NCI-H1092 (cell line): ENCODE data around the gene FAM53B.
"Not testable (repeated sequence)": the region's sequence is repeated elsewhere in the genome, so short reads cannot be mapped to it uniquely, and the experiment has no call there.

Experiments used
- DNase-seq: peaks from one replicate; lab custom pipeline; 2025; lab: John Stamatoyannopoulos, UW

Gene FAM53B

DNA sequence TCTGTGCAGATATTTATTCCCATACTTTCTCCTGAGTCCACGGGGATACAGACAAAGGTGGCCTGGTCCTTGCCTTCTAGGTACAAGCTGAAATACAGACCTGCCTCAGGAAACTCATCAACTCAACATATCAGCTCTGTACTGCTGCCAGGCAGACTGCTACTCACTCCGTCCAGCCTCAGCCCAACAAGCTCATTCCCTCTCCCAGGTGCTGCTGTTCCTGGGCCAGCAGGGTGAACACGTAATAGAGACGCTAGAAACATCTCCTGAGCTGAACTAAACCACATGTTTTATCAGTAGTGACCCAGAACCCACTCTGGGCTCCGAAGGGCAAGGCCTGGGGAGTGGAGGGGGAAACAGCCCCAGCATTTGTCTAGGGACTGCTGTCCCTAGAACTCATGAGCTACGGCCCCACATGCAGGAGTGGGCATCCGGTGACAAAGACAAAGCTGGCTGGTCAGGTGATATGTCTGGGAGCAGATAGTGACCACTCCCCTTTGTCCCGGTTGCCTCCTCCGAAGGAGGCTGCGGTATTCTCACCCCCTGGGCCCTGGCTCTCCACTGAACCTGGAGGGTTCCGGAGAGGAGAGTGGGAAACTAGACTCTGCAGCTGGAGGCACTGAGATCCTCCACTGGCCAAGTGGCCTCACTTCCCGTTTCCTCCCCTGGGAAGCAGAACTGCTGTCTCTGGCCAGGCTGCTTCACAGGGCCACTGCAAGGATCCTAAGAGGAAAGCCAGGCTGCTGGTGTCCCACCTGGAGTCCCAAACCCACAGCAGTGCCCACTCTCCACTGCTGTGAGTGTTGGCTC lies 116.1 kb downstream of the FAM53B start:
- no peak for DNase-seq

DNA sequence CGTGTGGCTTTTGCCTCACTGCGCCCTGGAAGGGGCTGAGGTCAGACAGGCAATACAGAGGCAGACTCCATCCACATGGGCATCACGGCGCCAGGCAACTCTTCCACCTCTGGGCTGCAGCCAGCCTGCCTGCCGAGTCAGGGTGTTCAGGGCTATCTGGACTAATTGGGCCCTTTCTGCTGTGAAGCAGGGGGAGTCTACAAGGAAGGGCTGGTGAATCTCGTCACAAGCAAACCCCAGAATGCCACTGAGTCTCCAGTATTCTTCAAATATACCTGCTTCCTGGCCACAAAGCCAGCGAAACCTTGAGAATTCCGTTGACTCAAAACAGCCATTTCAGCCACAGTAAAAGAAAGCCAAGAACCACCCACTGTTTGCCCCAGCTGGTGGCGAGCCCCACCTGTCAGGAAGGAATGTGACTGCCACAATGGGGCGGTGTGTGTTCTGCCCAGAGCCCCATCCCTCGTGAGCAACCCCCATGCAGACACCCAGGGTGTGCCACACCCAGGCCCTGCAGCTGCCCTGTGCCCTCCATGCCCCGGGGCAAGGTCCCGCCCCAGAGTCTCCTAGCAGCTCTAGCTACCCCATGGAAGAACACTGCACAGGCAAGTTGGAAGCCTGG lies 117.3 kb downstream of the FAM53B start:
- no peak for DNase-seq

DNA sequence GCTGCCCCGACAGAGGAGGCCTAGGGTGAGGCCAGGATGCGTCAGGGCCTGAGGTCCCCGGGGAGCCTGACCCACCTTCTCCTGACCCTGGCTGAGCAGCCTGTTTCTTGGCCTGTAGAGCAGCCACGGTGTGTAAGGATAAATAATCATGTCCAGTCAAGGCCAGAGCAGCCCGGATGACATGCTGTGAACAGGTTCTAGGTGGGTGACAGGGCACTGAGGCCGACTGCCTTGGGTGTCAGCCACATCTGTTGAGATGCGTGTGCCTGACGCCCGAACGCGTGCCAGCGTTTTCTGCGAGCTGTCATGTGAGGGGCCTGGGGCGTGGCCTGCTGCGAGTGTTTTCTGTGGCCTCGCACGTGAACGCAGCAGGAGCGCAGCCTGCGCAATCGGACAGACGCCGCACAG lies 118.3 kb downstream of the FAM53B start:
- no peak for DNase-seq

DNA sequence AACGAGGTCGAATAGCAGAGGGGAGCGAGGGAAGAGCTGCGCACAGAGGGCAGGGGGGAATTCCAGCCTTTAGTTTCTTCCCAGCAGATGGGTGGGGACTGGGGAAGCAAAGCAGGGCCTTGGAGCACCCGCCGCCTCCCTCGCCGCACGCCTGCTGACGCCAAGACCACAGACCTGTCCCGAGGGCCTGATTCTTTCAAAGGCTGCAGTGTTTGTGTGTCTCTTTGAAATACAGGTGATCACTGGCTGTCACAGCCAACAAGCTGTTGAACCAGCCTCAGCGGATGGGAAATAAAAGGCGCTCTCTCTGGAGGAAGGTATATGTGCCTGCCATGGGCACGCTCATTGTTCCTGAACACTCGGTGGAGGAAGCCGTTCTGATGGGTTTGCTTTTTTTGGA lies 119.3 kb downstream of the FAM53B start:
- DNase-seq: no peak

DNA sequence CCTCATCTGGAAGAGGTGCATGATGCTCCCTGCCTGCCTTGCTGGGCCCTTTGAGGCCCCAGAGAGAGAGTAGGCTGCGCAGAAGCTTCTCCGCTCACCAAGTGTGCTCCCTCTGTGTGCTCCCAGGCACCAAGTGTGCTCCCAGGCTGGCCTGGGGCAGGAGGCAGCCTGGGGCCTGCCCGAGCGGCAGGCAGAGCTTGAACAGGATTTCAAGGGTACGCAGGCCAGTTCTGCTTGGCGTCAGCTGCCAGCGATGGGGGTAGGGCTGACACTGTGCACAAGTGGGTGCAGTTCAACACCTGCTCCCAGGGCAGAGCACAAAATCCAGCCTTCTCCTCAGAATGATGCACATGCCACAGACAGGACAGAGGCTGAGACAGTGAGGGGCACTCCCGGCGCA lies 119.7 kb downstream of the FAM53B start:
- DNase-seq: peak; percentile 34

DNA sequence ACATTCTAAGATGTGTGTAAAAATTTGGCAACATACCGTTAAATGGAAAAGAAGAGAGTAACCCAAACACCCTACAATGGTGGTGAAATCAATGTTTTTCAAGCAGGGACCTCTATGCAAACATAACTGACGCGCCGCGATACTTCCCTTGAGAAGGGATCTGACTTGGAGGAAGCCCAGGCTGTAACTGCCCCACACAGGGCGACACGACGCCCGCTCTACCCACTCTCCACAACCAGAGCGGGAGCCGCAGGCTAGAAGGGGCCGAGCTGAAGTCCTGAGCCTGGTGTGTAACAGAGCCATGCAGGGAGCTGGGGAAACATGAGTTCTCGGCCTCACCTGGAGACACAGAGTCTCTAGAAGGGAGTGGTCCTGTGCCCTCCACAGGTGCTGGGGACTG lies 120.2 kb downstream of the FAM53B start:
- no peak for DNase-seq

DNA sequence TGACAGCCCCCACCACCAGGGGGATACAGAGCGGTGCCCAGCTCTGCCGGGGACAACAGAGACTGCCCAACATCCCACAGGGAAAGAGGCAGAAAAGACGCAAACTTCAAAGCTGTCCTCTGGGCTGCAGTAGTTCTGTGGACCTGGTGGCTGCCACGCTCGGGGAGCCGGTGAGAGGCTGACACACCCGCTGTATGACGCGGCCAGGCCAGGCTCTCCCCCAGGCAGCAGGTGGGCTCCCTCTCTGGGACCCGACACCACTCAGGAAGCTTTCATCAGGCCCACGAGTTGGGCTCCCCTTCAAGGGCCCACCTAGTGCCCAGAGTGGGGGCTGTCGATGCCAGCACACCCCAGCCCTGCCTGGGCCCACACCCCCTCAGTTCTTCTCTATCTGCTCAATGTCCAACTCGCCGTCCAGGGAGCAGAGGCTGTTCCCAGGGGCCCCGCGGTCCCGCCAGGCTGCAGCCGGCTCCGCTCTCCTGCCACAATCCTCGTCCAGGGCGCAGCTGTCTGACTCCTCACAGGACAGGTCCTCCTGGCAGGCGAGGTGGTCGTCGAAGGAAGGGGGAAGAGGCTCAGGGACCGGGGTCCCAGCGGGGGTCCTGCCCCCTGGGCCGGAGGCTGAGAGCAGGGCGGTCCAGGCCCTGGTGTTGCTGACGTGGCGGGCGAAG lies 121.2 kb downstream of the FAM53B start:
- no peak for DNase-seq

DNA sequence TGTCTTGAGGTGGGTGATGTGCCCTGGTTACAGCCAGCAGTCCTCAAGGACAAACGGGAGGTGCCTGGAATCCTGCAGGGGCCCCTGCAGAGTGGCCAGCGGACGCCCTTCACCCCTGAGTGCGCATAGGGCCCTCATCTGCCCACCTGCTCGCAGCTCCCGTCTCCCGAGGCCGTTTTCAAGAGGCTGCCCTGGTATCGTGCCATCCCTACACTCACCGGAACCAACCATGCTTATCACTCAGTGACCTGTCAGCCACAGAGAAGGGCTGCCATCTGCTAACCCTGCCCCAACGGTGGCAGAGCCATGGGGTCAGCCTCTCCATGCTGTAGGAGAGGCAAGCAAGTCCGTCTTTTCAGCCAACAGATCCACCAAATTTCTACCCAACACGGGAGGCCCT lies 122.0 kb downstream of the FAM53B start:
- peak; percentile 58 for DNase-seq

DNA sequence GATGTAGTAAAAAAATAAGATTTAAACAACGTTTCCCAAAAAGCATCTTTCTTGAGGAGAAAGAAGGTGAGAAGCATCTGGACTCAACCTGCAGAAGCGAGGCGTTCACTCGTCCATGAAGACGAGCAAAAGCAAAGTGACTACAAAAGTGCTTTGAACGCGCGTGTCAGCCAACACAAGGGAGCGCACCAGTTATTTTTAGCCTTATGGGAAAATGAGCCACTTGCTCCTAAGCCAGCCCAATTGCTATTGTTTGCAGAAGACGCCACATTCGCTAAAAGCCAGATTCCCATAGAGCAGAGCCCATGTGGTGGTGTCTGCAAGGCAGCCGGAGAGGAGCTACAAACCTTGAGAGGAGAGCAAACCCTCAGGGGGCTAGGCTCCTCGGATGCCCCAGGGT lies 122.5 kb downstream of the FAM53B start:
- DNase-seq: peak; percentile 24

DNA sequence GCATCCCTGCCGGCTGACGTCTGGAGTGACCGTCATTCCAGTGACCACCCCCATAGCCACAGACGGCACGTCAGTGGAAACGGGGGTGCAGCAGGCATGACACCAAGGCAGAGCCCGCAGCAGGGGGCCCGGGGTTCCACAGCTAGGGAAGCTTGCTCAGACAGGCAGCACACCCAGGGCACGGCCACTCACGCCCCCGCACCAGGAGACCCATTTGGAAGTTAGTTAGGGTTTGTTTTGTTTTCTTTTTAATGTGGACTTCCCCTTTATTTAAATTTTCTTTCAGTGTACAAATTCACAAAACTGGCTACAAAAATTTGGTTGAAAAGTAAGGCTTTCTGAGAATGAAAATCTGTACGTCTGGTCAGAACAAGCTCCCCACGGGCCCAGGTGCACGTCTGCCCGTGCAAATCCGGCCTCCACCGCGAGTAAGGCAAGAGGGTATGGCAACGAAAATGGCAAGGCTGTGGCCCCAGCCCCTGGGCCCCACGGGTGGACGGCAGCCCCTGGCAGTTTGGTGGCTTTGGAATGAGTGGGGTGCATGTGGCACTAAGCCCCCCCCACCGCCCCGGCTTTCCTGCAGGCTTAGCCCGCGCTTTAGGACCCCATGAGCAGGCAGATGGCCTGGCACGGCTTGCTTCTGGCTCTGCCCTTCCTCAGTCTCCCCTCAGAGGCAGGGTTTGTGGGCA lies 124.2 kb downstream of the FAM53B start:
- no peak for DNase-seq

DNA sequence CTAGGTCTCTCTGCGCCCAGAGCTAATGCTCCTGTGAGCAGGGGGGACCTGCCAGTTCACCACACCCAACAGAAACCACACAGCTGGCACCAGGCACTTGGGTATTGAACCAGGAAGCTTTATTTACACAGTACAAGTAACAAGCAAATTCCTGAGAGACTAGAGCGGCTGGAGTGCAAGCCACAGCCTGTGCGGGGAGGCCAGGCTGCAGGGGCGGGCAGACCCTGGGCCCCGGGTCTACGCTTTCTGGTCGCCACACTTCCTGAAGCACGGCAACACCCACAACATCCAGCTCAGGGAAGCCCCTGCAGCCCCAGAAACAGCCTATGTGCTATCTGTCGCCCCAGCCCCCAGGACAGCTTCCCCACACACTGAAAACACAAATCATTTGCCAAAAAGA lies 125.0 kb downstream of the FAM53B start:
- peak; percentile 22 for DNase-seq

DNA sequence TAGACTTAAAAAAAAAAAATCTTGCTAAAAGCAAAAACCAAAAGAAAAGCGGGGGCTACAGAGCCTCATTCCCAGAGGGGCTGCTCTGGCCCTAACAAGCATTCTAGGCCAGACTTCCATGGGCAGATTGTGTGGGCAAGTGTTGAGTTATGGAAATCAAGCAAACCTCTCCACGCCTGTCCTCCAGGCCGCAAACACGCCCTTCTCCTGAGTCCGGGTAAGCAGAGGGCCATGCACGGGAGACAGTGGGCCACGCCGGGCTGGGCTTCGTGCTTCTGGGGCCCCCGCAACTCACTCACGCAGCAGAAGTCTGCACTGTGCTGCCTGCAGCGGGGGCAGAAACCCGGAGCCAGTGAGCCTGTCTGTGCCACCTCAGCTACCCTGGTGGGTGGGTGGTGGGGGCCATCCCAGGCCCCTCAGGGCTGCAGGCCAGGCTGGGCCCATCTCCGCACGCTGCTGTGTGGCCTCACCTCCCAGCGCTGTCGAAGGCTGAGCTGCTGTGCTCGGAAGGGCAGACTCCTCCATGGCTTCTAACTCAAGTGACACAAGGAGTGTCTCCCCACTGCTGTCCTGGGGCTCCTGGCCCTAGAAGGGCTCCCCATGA lies 125.6 kb downstream of the FAM53B start:
- no peak for DNase-seq

DNA sequence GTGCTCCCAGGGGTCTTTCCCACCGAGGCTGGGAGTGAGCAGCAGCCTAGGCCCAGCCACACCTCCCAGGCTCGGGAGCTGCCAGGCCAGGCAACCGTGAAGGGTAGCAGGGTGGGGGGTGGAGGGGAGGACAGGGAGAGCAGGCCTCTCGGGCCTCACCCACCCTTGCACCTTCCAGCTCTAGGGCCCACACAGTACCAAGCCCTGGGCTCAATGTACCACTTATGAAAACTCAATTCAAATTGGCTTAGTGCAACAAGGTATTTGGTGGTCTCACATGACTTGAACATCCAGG lies 127.4 kb downstream of the FAM53B start:
- no peak for DNase-seq

DNA sequence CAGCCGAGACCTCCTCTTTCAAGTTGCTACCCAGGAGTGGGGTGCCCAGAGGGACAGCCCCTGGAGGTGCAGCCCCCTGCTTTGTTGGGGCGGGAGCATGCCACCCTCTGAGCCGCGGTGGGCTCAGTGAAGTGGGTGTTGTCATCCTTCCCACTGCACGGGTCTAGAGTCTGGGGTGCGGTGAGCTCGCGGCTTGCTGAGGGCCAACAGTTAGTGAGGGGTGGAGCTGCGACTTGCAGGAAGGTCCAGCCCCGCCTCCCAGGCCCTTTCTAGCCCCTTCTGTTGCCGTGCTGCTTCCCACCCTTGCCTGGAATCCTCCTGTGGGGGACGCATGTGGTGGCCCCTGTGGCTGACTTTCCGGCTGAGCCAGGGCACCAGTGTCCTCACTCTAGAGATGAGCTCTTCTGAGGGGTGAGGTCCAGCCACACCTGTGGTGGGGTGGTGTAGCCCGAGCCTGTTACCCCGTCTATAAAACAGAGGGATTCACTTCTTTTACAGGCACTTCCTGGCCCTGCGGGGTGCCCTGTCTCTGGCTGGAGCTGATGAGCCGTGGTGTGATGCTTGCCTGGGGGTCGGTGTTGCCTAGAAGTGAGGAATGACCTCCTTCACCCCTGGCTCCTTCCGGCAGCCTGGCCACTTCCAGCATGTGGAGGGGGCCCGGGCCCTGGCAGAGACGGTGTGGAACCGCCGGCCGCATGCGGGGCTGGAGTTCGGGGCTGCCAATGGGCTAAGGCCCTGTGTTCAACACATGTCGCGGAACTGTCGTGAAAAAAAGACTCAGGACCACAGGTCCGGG lies 127.9 kb downstream of the FAM53B start:
- DNase-seq: no peak

DNA sequence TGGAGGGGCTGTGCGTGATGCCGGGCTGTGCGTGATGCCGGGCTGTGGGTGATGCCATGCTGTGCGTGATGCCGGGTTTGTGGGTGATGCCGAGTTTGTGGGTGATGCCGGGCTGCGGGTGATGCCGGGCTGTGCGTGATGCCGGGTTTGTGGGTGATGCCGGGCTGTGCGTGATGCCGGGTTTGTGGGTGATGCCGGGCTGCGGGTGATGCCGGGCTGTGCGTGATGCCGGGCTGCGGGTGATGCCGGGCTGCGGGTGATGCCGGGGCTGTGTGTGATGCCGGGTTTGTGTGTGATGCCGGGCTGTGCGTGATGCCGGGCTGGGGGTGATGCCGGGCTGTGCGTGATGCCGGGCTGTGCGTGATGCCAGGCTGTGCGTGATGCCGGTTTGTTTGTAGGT lies 128.9 kb downstream of the FAM53B start:
- DNase-seq: no peak

DNA sequence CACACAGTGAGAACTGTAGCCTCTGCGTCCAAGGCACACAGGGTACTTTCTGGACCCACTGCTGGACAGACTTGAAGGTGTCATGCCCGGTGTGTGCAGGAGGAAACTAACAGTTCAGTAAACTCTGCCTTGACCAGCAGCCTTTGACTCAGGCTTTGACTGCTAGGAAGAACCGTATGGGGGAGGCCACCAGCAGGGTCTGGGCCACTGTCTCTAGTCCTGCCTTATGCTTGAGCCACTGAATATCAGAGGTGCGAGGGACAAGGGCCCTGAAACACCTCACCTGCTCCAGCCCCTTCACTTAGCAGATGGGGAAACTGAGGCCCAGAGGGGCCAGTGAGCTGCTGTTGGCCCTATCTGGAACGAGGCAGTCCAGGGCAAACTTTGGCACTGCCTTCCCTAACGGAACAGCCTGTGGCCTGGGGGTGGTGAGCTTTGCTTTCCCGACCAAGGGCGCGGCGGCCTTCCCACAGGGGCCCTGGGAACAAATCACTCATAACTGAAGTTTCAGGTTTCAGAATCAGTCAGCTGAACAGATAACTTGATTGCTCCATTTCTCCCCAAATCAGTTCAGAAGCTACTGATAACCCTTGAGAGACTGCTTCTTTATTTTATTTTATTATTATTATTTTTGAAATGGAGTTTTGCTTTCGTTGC lies 130.0 kb downstream of the FAM53B start:
- no peak for DNase-seq

DNA sequence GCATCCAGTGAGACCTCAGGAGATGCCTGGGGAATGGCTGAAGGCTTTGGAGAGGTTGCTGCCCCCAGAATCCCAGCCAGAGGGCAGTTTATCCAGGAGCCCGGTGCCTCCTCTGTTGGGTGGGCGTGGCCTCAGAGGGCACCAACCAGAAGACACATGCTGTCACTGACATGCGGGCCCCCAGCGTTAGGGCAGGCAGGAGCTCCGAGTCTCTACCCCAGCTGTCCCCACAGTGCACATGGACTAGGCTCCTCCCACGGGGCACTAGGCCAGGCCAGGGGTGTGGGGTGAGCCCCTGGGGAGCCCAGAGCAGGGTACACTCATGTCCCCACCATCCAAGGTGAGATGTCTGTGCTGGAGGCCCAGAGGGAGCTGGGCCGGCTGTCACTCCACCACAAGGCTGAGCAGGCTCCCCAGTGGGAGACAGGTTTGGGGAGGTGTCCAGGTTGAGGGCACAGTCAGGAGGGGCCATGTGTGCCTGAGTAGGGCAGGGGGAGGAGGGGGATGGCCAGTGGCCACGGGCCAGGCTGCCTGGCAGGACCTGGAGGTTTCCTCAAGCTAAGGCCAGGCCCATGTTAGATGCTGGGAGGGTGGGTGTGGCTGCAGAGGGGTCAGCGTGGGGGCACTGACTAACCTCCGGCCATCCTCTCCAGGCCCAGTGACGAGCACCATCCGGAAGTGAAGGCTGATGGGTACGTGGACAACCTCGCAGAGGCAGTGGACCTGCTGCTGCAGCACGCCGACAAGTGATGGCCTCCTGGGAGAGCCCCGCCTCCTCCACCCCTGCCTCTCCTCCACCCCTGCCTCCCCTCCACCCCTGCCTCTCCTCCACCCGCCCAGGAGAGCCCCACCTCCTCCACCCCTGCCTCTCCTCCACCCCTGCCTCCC lies 131.3 kb downstream of the FAM53B start:
- DNase-seq: no peak

DNA sequence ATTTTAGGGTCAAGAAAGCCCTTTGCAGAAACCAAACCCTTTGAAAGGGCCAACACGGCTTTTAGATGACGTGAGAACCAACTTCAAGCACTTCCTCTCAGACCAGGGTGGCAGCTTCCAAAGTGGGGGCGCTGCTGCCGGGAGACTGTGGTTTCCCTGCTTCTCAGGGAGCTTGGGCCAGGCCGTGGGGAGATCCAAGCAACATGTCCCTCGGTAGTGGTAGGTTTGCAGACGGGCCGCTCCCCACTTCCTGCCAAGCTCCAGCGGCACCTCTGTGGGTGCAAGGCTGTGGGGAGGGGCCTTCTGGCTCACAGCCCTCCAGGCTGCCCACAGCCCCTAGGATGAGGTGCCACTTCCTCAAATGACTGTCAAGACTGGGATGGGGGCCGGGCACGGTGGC lies 132.4 kb downstream of the FAM53B start:
- DNase-seq: no peak

DNA sequence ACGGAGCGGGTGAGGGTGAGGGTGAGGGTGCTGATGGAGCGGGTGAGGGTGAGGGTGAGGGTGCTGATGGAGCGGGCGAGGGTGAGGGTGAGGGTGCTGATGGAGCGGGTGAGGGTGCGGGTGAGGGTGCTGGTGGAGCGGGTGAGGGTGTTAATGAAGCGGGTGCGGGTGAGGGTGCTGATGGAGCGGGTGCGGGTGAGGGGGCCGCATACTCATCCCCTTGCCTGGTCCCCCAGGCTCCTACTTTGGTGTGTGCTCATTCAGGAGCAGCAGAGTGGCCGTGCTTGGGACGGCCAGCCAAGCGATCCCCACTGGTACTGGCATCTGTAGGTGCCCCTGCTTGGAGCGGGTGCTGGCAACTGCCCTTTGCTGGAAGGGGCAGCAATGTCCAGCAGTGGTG lies 133.3 kb downstream of the FAM53B start:
- not testable (repeated sequence) for DNase-seq

DNA sequence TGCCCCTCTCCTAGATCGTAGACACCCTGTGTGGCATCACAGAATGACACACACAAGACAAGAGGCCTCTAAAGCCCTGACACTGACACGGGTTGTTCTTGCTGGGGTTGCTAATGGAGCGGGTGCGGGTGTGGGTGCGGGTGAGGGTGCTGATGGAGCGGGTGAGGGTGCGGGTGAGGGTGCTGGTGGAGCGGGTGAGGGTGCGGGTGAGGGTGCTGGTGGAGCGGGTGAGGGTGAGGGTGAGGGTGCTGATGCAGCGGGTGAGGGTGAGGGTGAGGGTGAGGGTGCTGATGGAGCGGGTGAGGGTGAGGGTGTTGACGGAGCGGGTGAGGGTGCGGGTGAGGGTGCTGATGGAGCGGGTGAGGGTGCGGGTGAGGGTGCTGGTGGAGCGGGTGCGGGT lies 134.0 kb downstream of the FAM53B start:
- not testable (repeated sequence) for DNase-seq
